Fibroblast of peridontal ligament (primary cell): ENCODE data around the gene COG3.

Source experiments
- DNase-seq: peaks from one replicate; pipeline ENCODE4 v3.0.0-alpha.2; 2010; ENCODE audit errors: extremely low read depth

The COG3 gene

GRCh38 chr13:45446181-45446580 lies 18.6 kb upstream of the COG3 start:
- peak; percentile 70 for DNase-seq

GRCh38 chr13:45447050-45447661 lies 17.6 kb upstream of the COG3 start:
- no peak for DNase-seq

- DNase-seq = no peak
Measured at GRCh38 chr13:45448965-45449559, 15.7 kb upstream of the COG3 start.

GRCh38 chr13:45451282-45451681 lies 13.5 kb upstream of the COG3 start:
- DNase-seq = no peak

- no peak for DNase-seq
Measured at GRCh38 chr13:45454204-45454603, 10.5 kb upstream of the COG3 start.

- peak; percentile 63 for DNase-seq
Measured at GRCh38 chr13:45456196-45456972, 8.4 kb upstream of the COG3 start.

GRCh38 chr13:45464141-45464686 lies 525 bp upstream of the COG3 start:
- no peak for DNase-seq

GRCh38 chr13:45466359-45466758 lies 1.6 kb downstream of the COG3 start:
- DNase-seq = no peak

GRCh38 chr13:45468635-45469034 lies 3.9 kb downstream of the COG3 start:
- DNase-seq = no peak

GRCh38 chr13:45472171-45472705 lies 7.5 kb downstream of the COG3 start:
- DNase-seq = peak; percentile 39

- DNase-seq = no peak
Measured at GRCh38 chr13:45473627-45474026, 8.9 kb downstream of the COG3 start.

GRCh38 chr13:45474584-45475454 lies 10.1 kb downstream of the COG3 start:
- no peak for DNase-seq

GRCh38 chr13:45479661-45480060 lies 14.9 kb downstream of the COG3 start:
- DNase-seq = no peak

GRCh38 chr13:45481688-45482087 lies 16.9 kb downstream of the COG3 start:
- no peak for DNase-seq

- DNase-seq = no peak
Measured at GRCh38 chr13:45482571-45483173, 17.9 kb downstream of the COG3 start.

GRCh38 chr13:45487604-45488003 lies 22.9 kb downstream of the COG3 start:
- no peak for DNase-seq

GRCh38 chr13:45490068-45490467 lies 25.3 kb downstream of the COG3 start:
- DNase-seq = no peak

- peak; percentile 77 for DNase-seq
Measured at GRCh38 chr13:45492538-45492937, 27.8 kb downstream of the COG3 start.

GRCh38 chr13:45496942-45497341 lies 32.2 kb downstream of the COG3 start:
- DNase-seq = no peak

- DNase-seq = peak; percentile 97
Measured at GRCh38 chr13:45500492-45501174, 35.9 kb downstream of the COG3 start.

- no peak for DNase-seq
Measured at GRCh38 chr13:45501175-45501526, 36.4 kb downstream of the COG3 start.
